IMR-90 (cell line): ENCODE measurements around the gene NETO2. TPM values are rescaled to one million over a fixed set of nuclear protein-coding genes. Genes with fewer than 3 reads are reported as not detected.

Experiments
- ATAC-seq: fragments of 200-7000 bp; cut with Tn5 transposase; 2 replicates; pipeline ENCODE4 v1.9.1; 2020; ENCODE audit warnings: low read depth, mild to moderate bottlenecking, moderate library complexity
- BruUV-seq: library from RNA; stranded (reverse); fragments of 400-500 nt; replicated peaks from 2 replicates; lab custom pipeline; 2021; lab: Mats Ljungman, UMichigan
- CTCF ChIA-PET: fragments of 300-600 bp; formaldehyde crosslinking; extraction: SDS; loops from one replicate; lab custom pipeline; 2021; ENCODE audit warnings: antibody characterized with exemption; lab: Yijun Ruan, JAX
- POLR2A ChIA-PET: fragments of 300-600 bp; sonication (Branson Sonifier 250); formaldehyde crosslinking; loops from one replicate; lab custom pipeline; 2022; ENCODE audit warnings: antibody characterized with exemption; ENCODE audit not compliant: unreplicated experiment; lab: Charles Lee
- DNase-seq: peaks from one replicate; pipeline ENCODE4 v3.0.0; 2013
- H2AFZ ChIP-seq: replicated peaks from 2 replicates; pipeline ENCODE3; 2013; ENCODE audit warnings: low read length, mild to moderate bottlenecking; ENCODE audit not compliant: poor library complexity
- H2AK5ac ChIP-seq: 2 replicates; pipeline ENCODE4 v1.6.1; 2013; ENCODE audit warnings: low read depth, low read length, inconsistent platforms
- H2AK9ac ChIP-seq: replicated peaks from 2 replicates; pipeline ENCODE3; 2013; ENCODE audit warnings: mild to moderate bottlenecking, low read depth, low read length, moderate library complexity; ENCODE audit not compliant: poor library complexity
- H2BK120ac ChIP-seq: 2 replicates; pipeline ENCODE4 v1.6.1; 2013; ENCODE audit warnings: low read depth, low read length, inconsistent platforms
- H2BK15ac ChIP-seq: 3 replicates; pipeline ENCODE4 v1.6.1; 2013; ENCODE audit warnings: low read depth, low read length, inconsistent platforms
- H2BK20ac ChIP-seq: 2 replicates; pipeline ENCODE4 v1.6.1; 2013; ENCODE audit warnings: low read depth, mild to moderate bottlenecking, inconsistent platforms, low read length, moderate library complexity
- H2BK5ac ChIP-seq: 2 replicates; pipeline ENCODE4 v1.6.1; 2013; ENCODE audit warnings: mild to moderate bottlenecking, low read depth, low read length, inconsistent platforms; ENCODE audit not compliant: poor library complexity, severe bottlenecking
- H3K14ac ChIP-seq: replicated peaks from 2 replicates; pipeline ENCODE4 v1.6.1; 2013; ENCODE audit warnings: low read depth, low read length, inconsistent platforms
- H3K18ac ChIP-seq: 2 replicates; pipeline ENCODE4 v1.6.1; 2013; ENCODE audit warnings: low read depth, low read length, control low read depth
- H3K23ac ChIP-seq: 2 replicates; pipeline ENCODE4 v1.6.1; 2013; ENCODE audit warnings: low read depth, low read length, inconsistent platforms
- H3K27ac ChIP-seq: 2 replicates; pipeline ENCODE4 v1.5.1; 2013; ENCODE audit warnings: mild to moderate bottlenecking, control low read depth, low read length; ENCODE audit not compliant: insufficient read depth
- H3K27me3 ChIP-seq: 2 replicates; pipeline ENCODE4 v1.6.1; 2013; ENCODE audit warnings: low read length; ENCODE audit not compliant: control insufficient read depth, insufficient read depth
- H3K36me3 ChIP-seq: 2 replicates; pipeline ENCODE4 v1.6.1; 2013; ENCODE audit warnings: low read length, mixed read lengths; ENCODE audit not compliant: control insufficient read depth, insufficient read depth
- H3K4ac ChIP-seq: 2 replicates; pipeline ENCODE4 v1.6.1; 2013; ENCODE audit warnings: low read depth, low read length, inconsistent platforms
- H3K4me1 ChIP-seq: 2 replicates; pipeline ENCODE4 v1.6.1; 2013; ENCODE audit warnings: low read length, mixed read lengths; ENCODE audit not compliant: control insufficient read depth, insufficient read depth
- H3K4me2 ChIP-seq: 2 replicates; pipeline ENCODE4 v1.6.1; 2013; ENCODE audit warnings: low read depth, mild to moderate bottlenecking, control low read depth, low read length, moderate library complexity
- H3K4me3 ChIP-seq: 2 replicates; pipeline ENCODE4 v1.5.1; 2013; ENCODE audit warnings: low read depth, mild to moderate bottlenecking, control low read depth, low read length, moderate library complexity; ENCODE audit not compliant: insufficient read depth
- H3K56ac ChIP-seq: 2 replicates; pipeline ENCODE4 v1.6.1; 2013; ENCODE audit warnings: low read length, inconsistent platforms; ENCODE audit not compliant: insufficient read depth; ENCODE audit errors: extremely low read depth
- H3K79me1 ChIP-seq, 2 experiments: 2 replicates each; pipeline ENCODE4 v1.6.1; 2013; ENCODE audit warnings: low read length in 2 of 2, inconsistent platforms in 1 of 2, low read depth in 1 of 2
- H3K9ac ChIP-seq: 2 replicates; pipeline ENCODE4 v1.6.1; 2013; ENCODE audit warnings: low read depth, low read length, control low read depth
- H3K9me1 ChIP-seq: 2 replicates; pipeline ENCODE4 v1.6.1; 2013; ENCODE audit warnings: low read length, inconsistent platforms; ENCODE audit not compliant: insufficient read depth
- H3K9me3 ChIP-seq: 2 replicates; pipeline ENCODE4 v1.6.1; 2013; ENCODE audit warnings: low read length; ENCODE audit not compliant: control insufficient read depth, insufficient read depth
- H4K20me1 ChIP-seq: 2 replicates; pipeline ENCODE4 v1.6.1; 2013; ENCODE audit warnings: low read length, inconsistent platforms; ENCODE audit not compliant: insufficient read depth
- H4K5ac ChIP-seq: 2 replicates; pipeline ENCODE4 v1.6.1; 2013; ENCODE audit warnings: mild to moderate bottlenecking, low read depth, low read length, control low read depth
- H4K8ac ChIP-seq, 2 experiments: 2 replicates each; pipeline ENCODE4 v1.6.1; 2013; ENCODE audit warnings: low read depth in 2 of 2, low read length in 2 of 2, control low read depth in 1 of 2, inconsistent platforms in 1 of 2
- H4K91ac ChIP-seq: 2 replicates; pipeline ENCODE4 v1.6.1; 2013; ENCODE audit warnings: low read depth, low read length, inconsistent platforms; ENCODE audit not compliant: insufficient read depth
- ELK1 ChIP-seq: fragments of 150-350 bp; IDR thresholded peaks from 2 replicates; pipeline ENCODE4 v1.6.1; 2016; ENCODE audit warnings: low read depth, mild to moderate bottlenecking, low read length, moderate library complexity, borderline replicate concordance
- RCOR1 ChIP-seq: IDR thresholded peaks from 2 replicates; pipeline ENCODE4 v1.6.1; 2012; ENCODE audit warnings: mild to moderate bottlenecking, low read length, improper control_type of control experiment; ENCODE audit not compliant: insufficient replicate concordance
- USF2 ChIP-seq: fragments of 150-350 bp; IDR thresholded peaks from 2 replicates; pipeline ENCODE4 v1.6.1; 2017; ENCODE audit warnings: mild to moderate bottlenecking, antibody characterized with exemption, low read length, low read depth
- dilution Hi-C: fragments of 300-500 bp; cut with HindIII; formaldehyde crosslinking; loops from one replicate; pipeline ENCODE4 v1.14.3; 2018; ENCODE audit warnings: low sequenced_read_pairs; ENCODE audit not compliant: unreplicated experiment
- in situ Hi-C: fragments of 300-500 bp; cut with MboI; formaldehyde crosslinking; loops from 3 replicates; pipeline ENCODE4 v1.14.3; 2019; ENCODE audit warnings: low sequenced_read_pairs, inconsistent platforms, mixed read lengths
- intact Hi-C: fragments of 100-400 bp; cut with micrococcal nuclease; formaldehyde crosslinking; loops from 2 replicates; pipeline ENCODE4 v1.10.0; 2022
- polyA plus RNA-seq, 3 experiments: library from polyadenylated mRNA; depleted of rRNA; stranded (reverse); fragments of >200 nt; gene quantifications; 2 replicates each; pipeline ENCODE4 v1.2.3, GENCODE V29; 2012; ENCODE audit warnings: low replicate concordance in 1 of 3
- total RNA-seq: library from RNA; depleted of rRNA; stranded (reverse); fragments of >200 nt; gene quantifications from 2 replicates; pipeline ENCODE4 v1.2.3, GENCODE V29; 2012

Gene NETO2
- total and polyA plus RNA-seq, 2 of the 4 experiments (the other 2 are of a cell fraction), result 38.5 to 39.3 TPM

GRCh38 chr16:47132308-47132707, 11.4 kb downstream of the NETO2 start:
- Histone ChIP-seq H2AK9ac (no peak overlapping the region), H3K18ac (no peak overlapping the region), H3K4me1 (no peaks in the 10 kb centered on the region), H3K36me3 (no peaks in the 10 kb centered on the region; the same call in 1 of the 2 replicates), H2AFZ (no peak overlapping the region), H4K5ac (no peak overlapping the region), H3K56ac (no peak overlapping the region), H3K27ac (no peak overlapping the region), H4K20me1 (no peaks in the 10 kb centered on the region), H2BK20ac (no peak overlapping the region), H3K9me1 (peaks cover 2% of the 10 kb centered on the region; the same call in 1 of the 2 replicates), H3K4me2 (no peak overlapping the region), H3K27me3 (no peaks in the 10 kb centered on the region), H2BK5ac (no peak overlapping the region), H2BK120ac (no peak overlapping the region), H3K14ac (no peak overlapping the region), H3K9me3 (no peaks in the 10 kb centered on the region), H4K91ac (no peak overlapping the region), H3K23ac (no peak overlapping the region), H3K9ac (no peak overlapping the region), H2AK5ac (no peak overlapping the region), H2BK15ac (no peak overlapping the region), H3K4ac (no peak overlapping the region), H3K4me3 (no peak overlapping the region), H3K79me1 (peaks cover 7 to 28% of the 10 kb centered on the region in 2 experiments; a peak in 3 of 4 replicates), H4K8ac (no peak overlapping the region)
- ChIA-PET CTCF (interaction anchor here (1.0 to 1.8 kb wide), 2 partner anchors 9 to 12 kb away, joined by 4 to 5 read pairs; partner anchors contain the start of gene NETO2), POLR2A (no interaction called here)
- ATAC-seq (peak; percentile 37), DNase-seq (peak; percentile 5)
- no TSS peak for BruUV-seq
- dilution Hi-C loops (no loop called here), in situ Hi-C loops (no loop called here), intact Hi-C loops (loop anchor here (10.0 kb wide), 1 partner anchor 1412 kb away; no protein-coding TSS in a partner anchor)
- TF ChIP-seq RCOR1 (no peak), ELK1 (no peak), USF2 (no peak)
